Thoracic aorta endothelial cell (primary cell): ENCODE data around the gene B3GNT2. TPM values are rescaled to one million over a fixed set of nuclear protein-coding genes. Genes with fewer than 3 reads are reported as not detected.

ENCODE experiments used
- small RNA-seq: library from RNA; depleted of rRNA; stranded (forward); fragments of <200 nt; gene quantifications from one replicate; pipeline ENCODE3, GENCODE V24; 2012
- total RNA-seq: library from RNA; depleted of rRNA; stranded (reverse); fragments of >200 nt; gene quantifications from 2 replicates; pipeline ENCODE4 v1.2.3, GENCODE V29; 2012

B3GNT2 gene, protein sequence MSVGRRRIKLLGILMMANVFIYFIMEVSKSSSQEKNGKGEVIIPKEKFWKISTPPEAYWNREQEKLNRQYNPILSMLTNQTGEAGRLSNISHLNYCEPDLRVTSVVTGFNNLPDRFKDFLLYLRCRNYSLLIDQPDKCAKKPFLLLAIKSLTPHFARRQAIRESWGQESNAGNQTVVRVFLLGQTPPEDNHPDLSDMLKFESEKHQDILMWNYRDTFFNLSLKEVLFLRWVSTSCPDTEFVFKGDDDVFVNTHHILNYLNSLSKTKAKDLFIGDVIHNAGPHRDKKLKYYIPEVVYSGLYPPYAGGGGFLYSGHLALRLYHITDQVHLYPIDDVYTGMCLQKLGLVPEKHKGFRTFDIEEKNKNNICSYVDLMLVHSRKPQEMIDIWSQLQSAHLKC
- 38.8 and 44.7 TPM in 2 replicates for total RNA-seq

DNA sequence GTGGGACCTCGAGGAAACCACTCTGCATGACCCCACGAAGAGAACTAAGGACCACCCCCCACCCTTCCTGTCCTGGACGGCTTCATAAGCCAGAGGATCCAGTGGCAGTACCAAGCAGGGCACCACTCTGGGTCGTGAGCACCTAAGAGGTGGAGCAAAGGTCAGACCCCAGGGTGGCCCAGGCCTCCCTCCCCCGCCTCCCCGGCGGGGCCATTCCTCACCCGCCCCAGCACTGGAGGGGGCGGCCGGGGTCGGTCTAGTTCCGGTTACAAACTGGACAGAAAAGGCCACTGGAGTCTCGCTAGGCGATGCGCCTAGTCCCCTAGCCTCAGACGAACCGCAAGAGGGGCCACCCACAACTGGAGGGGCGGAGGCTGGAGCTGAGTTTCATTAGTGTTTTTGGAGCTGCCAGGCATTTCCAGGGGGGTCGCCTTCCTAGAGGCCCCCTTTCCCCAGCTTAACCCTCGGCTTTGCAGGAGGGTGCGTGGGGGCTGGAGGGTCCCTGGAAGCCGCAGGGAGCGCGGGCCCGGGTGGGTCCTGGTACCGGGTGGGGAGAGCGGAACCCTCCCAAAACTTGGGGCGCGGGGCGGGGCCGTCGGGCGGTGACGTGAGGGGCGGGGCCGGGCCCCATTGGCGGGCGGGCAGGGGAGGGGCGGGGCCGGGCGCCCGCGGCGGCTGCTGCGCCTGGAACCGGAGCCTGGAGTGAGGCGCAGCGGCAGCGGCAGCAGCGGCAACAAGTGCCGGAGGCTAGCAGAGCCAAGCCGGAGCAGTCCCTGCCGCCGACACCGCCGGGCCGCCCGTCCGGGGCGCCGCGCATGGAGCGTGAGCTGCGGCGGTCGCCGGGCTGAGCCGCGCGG, at the start of gene B3GNT2:
Gene B3GNT2, plus strand, starts transcription at position 695 of the 857 bp plus-strand sequence. CDS start 26,106 bp downstream, outside the sequence.

Small RNA genes within 50 kb of the gene (small RNA-seq; reads per million reads assigned to genes)
- gene MIR5192 (not detected), gene RN7SL51P (not detected)
